Liver (tissue), 9 donors: ENCODE measurements around the gene VAMP4. TPM values are rescaled to one million over a fixed set of nuclear protein-coding genes. Genes with fewer than 3 reads are reported as not detected.

Experiments
- DNase-seq: peaks from one replicate; pipeline ENCODE4 v3.0.0-alpha.2; 2017; ENCODE audit warnings: low spot score
- H3K27ac ChIP-seq, 2 donors: one replicate each; pipeline ENCODE4 v1.7.0; 2013; ENCODE audit warnings: inconsistent platforms in 2 of 2, low read length in 2 of 2, control low read depth in 1 of 2, low read depth in 1 of 2, mild to moderate bottlenecking in 1 of 2
- H3K27me3 ChIP-seq, 4 donors: one replicate each; pipeline versions ENCODE4 v1.6.1 to v1.7.0; 2013; ENCODE audit warnings: low read length in 3 of 4, inconsistent platforms in 1 of 4, mild to moderate bottlenecking in 1 of 4, moderate library complexity in 1 of 4; ENCODE audit not compliant: control insufficient read depth in 4 of 4, insufficient read depth in 4 of 4
- H3K36me3 ChIP-seq, 4 donors: one replicate each; pipeline versions ENCODE4 v1.6.1 to v1.7.0; 2013; ENCODE audit warnings: low read length in 3 of 4, mild to moderate bottlenecking in 3 of 4, low read depth in 1 of 4, moderate library complexity in 1 of 4; ENCODE audit not compliant: control insufficient read depth in 4 of 4, insufficient read depth in 3 of 4
- H3K4me1 ChIP-seq, 4 donors: one replicate each; pipeline versions ENCODE4 v1.6.1 to v1.7.0; 2013; ENCODE audit warnings: low read length in 3 of 4, mild to moderate bottlenecking in 3 of 4, moderate library complexity in 1 of 4; ENCODE audit not compliant: control insufficient read depth in 4 of 4, insufficient read depth in 4 of 4
- H3K4me3 ChIP-seq, 3 donors: one replicate each; pipeline versions ENCODE4 v1.6.1 to v1.7.0; 2013; ENCODE audit warnings: low read length in 3 of 3, control low read depth in 1 of 3, low read depth in 1 of 3, mild to moderate bottlenecking in 1 of 3
- H3K9ac ChIP-seq, 2 donors: one replicate each; pipeline ENCODE4 v1.7.0; 2013; ENCODE audit warnings: low read length in 2 of 2, mild to moderate bottlenecking in 2 of 2, moderate library complexity in 2 of 2, control low read depth in 1 of 2, low read depth in 1 of 2
- H3K9me3 ChIP-seq, 4 donors: one replicate each; pipeline versions ENCODE4 v1.6.1 to v1.7.0; 2013; ENCODE audit warnings: low read length in 3 of 4; ENCODE audit not compliant: control insufficient read depth in 4 of 4
- EGR1 ChIP-seq, 2 donors: IDR thresholded peaks; 2 replicates each; pipeline ENCODE4 v1.6.1; 2016 to 2018; ENCODE audit warnings: antibody characterized with exemption in 2 of 2, low read depth in 2 of 2
- FOXA1 ChIP-seq: IDR thresholded peaks from 2 replicates; pipeline ENCODE4 v1.6.1; 2016; ENCODE audit warnings: antibody characterized with exemption
- FOXA2 ChIP-seq: IDR thresholded peaks from 2 replicates; pipeline ENCODE4 v1.6.1; 2016; ENCODE audit warnings: antibody characterized with exemption
- HNF4A ChIP-seq, 2 donors: conservative IDR thresholded peaks; 2 replicates each; pipeline ENCODE4 v1.6.1; 2016; ENCODE audit warnings: antibody characterized with exemption in 2 of 2, mild to moderate bottlenecking in 2 of 2
- JUND ChIP-seq, 2 donors: IDR thresholded peaks; 2 replicates each; pipeline ENCODE4 v1.6.1; 2016; ENCODE audit warnings: antibody characterized with exemption in 2 of 2
- NR2F2 ChIP-seq: IDR thresholded peaks from 2 replicates; pipeline ENCODE4 v1.6.1; 2016; ENCODE audit warnings: antibody characterized with exemption
- RAD21 ChIP-seq, 2 donors: IDR thresholded peaks; 2 replicates each; pipeline ENCODE4 v1.6.1; 2016; ENCODE audit warnings: antibody characterized with exemption in 2 of 2, mild to moderate bottlenecking in 2 of 2
- SP1 ChIP-seq: IDR thresholded peaks from 2 replicates; pipeline ENCODE4 v1.6.1; 2018; ENCODE audit warnings: antibody characterized with exemption, mild to moderate bottlenecking
- TAF1 ChIP-seq: conservative IDR thresholded peaks from 2 replicates; pipeline ENCODE4 v1.6.1; 2016; ENCODE audit warnings: antibody characterized with exemption, mild to moderate bottlenecking
- YY1 ChIP-seq: IDR thresholded peaks from 2 replicates; pipeline ENCODE4 v1.6.1; 2016; ENCODE audit warnings: antibody characterized with exemption, mild to moderate bottlenecking
- WGBS: extraction: QIAGEN DNeasy Blood & Tissue Kit; methylation state at CpG from one replicate; pipeline ENCODE4 v1.1.7; 2013; 5-methylcytosine and 5-hydroxymethylcytosine counted together
- polyA plus RNA-seq, 2 donors: library from polyadenylated mRNA; stranded (reverse) in 1 of 2; unstranded in 1 of 2; fragments of 200-250 nt in 1 of 2; fragments of >200 nt in 1 of 2; fragmentation: Nextera tagmentation in 1 of 2; extraction: Ambion mirVana in 1 of 2; gene quantifications; one replicate each; pipeline versions ENCODE4 v1.2.1 to v1.2.3, GENCODE V29; 2013 to 2015
- total RNA-seq, 2 donors: library from RNA; depleted of rRNA; stranded (reverse); fragments of >200 nt; gene quantifications; one replicate each; pipeline ENCODE4 v1.2.3, GENCODE V29; 2014
- TF ChIP-seq, protein P1 (sequence below): IDR thresholded peaks from 2 replicates; pipeline ENCODE4 v1.6.1; 2016; ENCODE audit warnings: antibody characterized with exemption
- TF ChIP-seq, protein P2 (sequence below): IDR thresholded peaks from 2 replicates; pipeline ENCODE4 v1.6.1; 2016; ENCODE audit warnings: antibody characterized with exemption, mild to moderate bottlenecking
- TF ChIP-seq, protein P3 (sequence below): IDR thresholded peaks from 2 replicates; pipeline ENCODE4 v1.6.1; 2016; ENCODE audit warnings: antibody characterized with exemption
- TF ChIP-seq, protein P4 (sequence below): IDR thresholded peaks from 2 replicates; pipeline ENCODE4 v1.6.1; 2016; ENCODE audit warnings: antibody characterized with exemption
- TF ChIP-seq, protein P5 (sequence below): fragments of 150-350 bp; IDR thresholded peaks from 2 replicates; pipeline ENCODE4 v1.5.1; 2017; ENCODE audit warnings: improper control_type of control experiment, low read depth, low read length; ENCODE audit not compliant: missing input control
- donor health status: healthy.
- donor health status: healthy.
- donor health status: healthy.
- donor health status: healthy.
- donor health status: healthy.

VAMP4 gene
- total and polyA plus RNA-seq, 4 donors, result 4.0 to 6.1 (median 4.8) TPM

DNA sequence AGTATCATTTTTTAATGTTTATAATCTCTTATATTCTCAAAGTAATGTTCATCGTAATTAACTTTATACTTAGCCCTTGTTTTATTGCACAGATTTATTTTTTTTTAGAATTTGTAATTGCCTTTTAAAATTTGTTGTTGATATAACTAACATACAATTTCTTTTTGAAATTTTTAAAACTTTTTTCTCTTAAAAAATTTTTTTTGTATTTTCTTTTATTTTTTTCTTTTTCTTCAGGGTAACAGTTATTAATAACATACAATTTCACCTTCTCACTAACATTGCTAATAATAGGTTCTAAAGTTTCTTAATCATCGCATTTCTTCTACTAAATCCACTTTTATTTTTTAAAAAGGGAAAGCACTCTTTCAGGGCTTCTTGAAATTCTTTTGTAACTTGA is 11.3 kb upstream of the VAMP4 start:
- no peak for TF ChIP-seq RAD21 (IDR thresholded peaks at IDR 0.05)
- no peak for TF ChIP-seq SP1
- no peak for TF ChIP-seq EGR1 (IDR thresholded peaks at IDR 0.05; ENCODE audit: low read depth in 2 of 2)
- no peak for TF ChIP-seq YY1
- TF ChIP-seq, protein P1, sequence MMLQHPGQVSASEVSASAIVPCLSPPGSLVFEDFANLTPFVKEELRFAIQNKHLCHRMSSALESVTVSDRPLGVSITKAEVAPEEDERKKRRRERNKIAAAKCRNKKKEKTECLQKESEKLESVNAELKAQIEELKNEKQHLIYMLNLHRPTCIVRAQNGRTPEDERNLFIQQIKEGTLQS, result no peak
- TF ChIP-seq, protein P2, sequence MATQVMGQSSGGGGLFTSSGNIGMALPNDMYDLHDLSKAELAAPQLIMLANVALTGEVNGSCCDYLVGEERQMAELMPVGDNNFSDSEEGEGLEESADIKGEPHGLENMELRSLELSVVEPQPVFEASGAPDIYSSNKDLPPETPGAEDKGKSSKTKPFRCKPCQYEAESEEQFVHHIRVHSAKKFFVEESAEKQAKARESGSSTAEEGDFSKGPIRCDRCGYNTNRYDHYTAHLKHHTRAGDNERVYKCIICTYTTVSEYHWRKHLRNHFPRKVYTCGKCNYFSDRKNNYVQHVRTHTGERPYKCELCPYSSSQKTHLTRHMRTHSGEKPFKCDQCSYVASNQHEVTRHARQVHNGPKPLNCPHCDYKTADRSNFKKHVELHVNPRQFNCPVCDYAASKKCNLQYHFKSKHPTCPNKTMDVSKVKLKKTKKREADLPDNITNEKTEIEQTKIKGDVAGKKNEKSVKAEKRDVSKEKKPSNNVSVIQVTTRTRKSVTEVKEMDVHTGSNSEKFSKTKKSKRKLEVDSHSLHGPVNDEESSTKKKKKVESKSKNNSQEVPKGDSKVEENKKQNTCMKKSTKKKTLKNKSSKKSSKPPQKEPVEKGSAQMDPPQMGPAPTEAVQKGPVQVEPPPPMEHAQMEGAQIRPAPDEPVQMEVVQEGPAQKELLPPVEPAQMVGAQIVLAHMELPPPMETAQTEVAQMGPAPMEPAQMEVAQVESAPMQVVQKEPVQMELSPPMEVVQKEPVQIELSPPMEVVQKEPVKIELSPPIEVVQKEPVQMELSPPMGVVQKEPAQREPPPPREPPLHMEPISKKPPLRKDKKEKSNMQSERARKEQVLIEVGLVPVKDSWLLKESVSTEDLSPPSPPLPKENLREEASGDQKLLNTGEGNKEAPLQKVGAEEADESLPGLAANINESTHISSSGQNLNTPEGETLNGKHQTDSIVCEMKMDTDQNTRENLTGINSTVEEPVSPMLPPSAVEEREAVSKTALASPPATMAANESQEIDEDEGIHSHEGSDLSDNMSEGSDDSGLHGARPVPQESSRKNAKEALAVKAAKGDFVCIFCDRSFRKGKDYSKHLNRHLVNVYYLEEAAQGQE, result no peak
- TF ChIP-seq FOXA1, result no peak
- TF ChIP-seq NR2F2, result no peak
- no peak for TF ChIP-seq FOXA2
- TF ChIP-seq, protein P3, sequence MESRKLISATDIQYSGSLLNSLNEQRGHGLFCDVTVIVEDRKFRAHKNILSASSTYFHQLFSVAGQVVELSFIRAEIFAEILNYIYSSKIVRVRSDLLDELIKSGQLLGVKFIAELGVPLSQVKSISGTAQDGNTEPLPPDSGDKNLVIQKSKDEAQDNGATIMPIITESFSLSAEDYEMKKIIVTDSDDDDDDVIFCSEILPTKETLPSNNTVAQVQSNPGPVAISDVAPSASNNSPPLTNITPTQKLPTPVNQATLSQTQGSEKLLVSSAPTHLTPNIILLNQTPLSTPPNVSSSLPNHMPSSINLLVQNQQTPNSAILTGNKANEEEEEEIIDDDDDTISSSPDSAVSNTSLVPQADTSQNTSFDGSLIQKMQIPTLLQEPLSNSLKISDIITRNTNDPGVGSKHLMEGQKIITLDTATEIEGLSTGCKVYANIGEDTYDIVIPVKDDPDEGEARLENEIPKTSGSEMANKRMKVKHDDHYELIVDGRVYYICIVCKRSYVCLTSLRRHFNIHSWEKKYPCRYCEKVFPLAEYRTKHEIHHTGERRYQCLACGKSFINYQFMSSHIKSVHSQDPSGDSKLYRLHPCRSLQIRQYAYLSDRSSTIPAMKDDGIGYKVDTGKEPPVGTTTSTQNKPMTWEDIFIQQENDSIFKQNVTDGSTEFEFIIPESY, result no peak
- no peak overlapping the region for H3K27ac ChIP-seq

DNA sequence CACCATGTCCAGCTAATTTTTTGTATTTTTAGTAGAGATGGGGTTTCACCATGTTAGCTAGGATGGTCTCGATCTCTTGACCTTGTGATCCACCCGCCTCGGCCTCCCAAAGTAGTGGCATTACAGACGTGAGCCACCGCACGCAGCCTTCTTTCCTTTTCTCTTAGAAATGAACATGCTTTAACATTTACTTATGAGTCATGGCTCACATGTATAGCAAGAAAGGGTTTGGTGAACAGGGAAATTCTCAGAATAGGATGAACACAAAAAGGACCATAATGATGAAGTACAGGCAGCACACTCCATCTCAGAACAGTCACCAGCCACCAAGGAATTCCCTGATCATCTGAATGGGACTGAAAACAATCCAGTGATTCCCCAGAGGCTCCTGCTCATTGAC is 9.4 kb upstream of the VAMP4 start:
- H3K4me1 ChIP-seq, result no peaks in the 10 kb centered on the region
- TF ChIP-seq NR2F2 (no peak), YY1 (no peak), TAF1 (no peak), SP1 (no peak), JUND (IDR thresholded peaks at IDR 0.05) (no peak), RAD21 (IDR thresholded peaks at IDR 0.05) (no peak), EGR1 (IDR thresholded peaks at IDR 0.05; ENCODE audit: low read depth in 2 of 2) (no peak), HNF4A (conservative IDR thresholded peaks at IDR 0.05) (no peak)
- TF ChIP-seq, protein P2, result no peak
- TF ChIP-seq, protein P4, sequence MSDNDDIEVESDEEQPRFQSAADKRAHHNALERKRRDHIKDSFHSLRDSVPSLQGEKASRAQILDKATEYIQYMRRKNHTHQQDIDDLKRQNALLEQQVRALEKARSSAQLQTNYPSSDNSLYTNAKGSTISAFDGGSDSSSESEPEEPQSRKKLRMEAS, result no peak
- TF ChIP-seq, protein P3, result no peak
- TF ChIP-seq, protein P5, sequence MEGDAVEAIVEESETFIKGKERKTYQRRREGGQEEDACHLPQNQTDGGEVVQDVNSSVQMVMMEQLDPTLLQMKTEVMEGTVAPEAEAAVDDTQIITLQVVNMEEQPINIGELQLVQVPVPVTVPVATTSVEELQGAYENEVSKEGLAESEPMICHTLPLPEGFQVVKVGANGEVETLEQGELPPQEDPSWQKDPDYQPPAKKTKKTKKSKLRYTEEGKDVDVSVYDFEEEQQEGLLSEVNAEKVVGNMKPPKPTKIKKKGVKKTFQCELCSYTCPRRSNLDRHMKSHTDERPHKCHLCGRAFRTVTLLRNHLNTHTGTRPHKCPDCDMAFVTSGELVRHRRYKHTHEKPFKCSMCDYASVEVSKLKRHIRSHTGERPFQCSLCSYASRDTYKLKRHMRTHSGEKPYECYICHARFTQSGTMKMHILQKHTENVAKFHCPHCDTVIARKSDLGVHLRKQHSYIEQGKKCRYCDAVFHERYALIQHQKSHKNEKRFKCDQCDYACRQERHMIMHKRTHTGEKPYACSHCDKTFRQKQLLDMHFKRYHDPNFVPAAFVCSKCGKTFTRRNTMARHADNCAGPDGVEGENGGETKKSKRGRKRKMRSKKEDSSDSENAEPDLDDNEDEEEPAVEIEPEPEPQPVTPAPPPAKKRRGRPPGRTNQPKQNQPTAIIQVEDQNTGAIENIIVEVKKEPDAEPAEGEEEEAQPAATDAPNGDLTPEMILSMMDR, result no peak
- H3K9ac ChIP-seq, result no peak overlapping the region
- DNase-seq, result no peak
- no peaks in the 10 kb centered on the region for H3K9me3 ChIP-seq
- no peak overlapping the region for H3K4me3 ChIP-seq
- no peak overlapping the region for H3K27ac ChIP-seq
- no peaks in the 10 kb centered on the region for H3K36me3 ChIP-seq
- WGBS, result 93% methylated on average over 6 of the region's 6 CpGs
- H3K27me3 ChIP-seq, result no peaks in the 10 kb centered on the region

More for the DNA sequence above, 11.3 kb upstream of the VAMP4 start:
- DNase-seq, result no peak
- WGBS, result 95% methylated on average over 2 of the region's 2 CpGs
- H3K27me3 ChIP-seq, result no peaks in the 10 kb centered on the region
- H3K36me3 ChIP-seq, result no peaks in the 10 kb centered on the region
- no peak overlapping the region for H3K4me3 ChIP-seq
- no peaks in the 10 kb centered on the region for H3K9me3 ChIP-seq
- H3K4me1 ChIP-seq, result no peaks in the 10 kb centered on the region
- no peak overlapping the region for H3K9ac ChIP-seq
